HG03196 (cell line): Measurements from ENCODE around the gene SERINC5.
"Not testable (repeated sequence)": the region's sequence is repeated elsewhere in the genome, so short reads cannot be mapped to it uniquely, and the experiment has no call there.

Source experiments
- ATAC-seq: cut with Tn5 transposase; IDR thresholded peaks from one replicate; pipeline ENCODE4 v1.9.1; 2021; ENCODE audit not compliant: unreplicated experiment

Gene SERINC5

GRCh38 chr5:80181618-80182211 is 74.1 kb downstream of the SERINC5 start:
- no peak for ATAC-seq

DNA sequence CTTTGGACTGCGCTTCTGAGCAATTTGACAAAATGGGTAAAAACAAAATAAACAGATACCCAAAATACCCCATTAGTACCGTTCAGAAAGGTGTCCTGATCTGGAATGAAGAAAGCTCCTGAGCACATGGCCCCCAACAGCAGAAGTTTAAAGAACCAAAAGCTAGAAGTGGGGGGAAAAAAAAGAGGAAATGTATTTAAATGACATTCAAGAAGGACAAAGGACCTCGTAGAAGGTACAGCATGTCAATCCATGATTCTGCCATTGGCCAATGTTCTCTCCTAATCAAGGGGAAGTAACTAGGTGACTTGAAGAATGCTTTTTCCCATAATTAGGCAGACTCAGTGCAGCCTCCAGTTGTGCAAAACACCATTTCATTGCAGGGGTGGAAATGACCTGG is 78.6 kb downstream of the SERINC5 start:
- no peak for ATAC-seq

DNA sequence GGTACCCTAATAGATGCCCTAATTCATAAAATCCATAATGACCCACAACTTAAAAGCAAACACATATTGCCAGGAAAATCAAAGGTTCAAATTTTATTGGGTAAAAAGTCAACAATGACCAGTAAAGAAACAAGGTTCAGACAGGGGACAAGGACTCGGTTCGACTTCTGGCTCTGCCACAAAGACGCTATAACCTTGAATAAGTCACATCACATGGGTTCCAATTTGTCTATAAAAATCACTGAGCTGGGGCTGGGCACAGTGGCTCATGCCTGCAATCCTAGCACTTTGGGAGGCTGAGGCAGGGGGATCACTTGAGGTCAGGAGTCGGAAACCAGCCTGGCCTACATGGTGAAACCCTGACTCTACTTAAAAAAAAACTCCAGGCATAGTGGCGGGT is 80.5 kb downstream of the SERINC5 start:
- ATAC-seq = no peak

- ATAC-seq = no peak
These were observed 81.1 kb downstream of the SERINC5 start for GRCh38 chr5:80174790-80175189.

DNA sequence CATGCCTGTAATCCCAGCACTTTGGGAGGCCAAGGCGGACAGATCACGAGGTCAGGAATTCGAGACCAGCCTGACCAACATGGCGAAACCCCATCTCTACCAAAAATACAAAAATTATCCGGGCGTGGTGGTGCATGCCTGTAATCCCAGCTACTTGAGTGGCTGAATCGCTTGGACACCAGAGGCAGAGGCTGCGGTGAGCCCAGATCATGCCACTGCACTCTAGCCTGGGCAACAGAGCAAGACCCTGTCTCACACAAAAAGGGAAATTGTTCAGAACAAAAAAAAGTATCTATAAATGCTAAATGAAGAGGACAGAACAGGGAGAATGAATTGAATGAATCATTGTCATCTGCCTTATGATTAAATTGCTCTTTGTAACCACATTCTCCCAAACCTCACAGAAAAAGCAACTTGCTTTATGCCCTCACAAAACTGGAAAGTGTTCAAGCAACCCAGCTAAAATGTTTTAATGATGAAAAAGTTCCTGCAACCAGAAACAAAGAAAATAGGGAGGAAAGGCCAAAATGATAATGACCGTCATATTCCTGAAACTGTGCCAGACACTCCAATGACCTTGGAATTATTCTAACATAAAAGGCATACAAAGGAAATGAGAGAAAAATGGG is 83.7 kb downstream of the SERINC5 start:
- ATAC-seq = no peak

DNA sequence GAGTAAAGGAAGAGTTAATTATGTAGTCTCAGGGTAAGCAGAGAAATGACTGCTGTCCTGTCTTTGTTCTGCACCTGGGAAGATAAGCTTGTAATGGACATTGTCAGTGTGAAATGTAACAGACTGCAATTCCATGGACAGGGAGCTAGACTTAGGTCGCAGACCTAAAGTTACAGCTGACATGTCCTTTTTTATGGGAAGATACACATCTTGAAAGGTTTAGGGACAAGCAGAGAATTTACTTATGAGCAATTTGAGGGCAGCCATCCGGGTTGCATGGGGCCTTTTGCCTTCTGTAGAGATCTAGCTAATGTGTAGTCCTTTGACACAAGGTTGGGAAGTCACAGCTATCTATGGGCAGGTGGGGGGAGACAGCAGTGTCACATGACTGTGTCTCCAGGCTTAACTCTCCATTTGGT is 85.7 kb downstream of the SERINC5 start:
- no peak for ATAC-seq

GRCh38 chr5:80168388-80169028 is 87.3 kb downstream of the SERINC5 start:
- no peak for ATAC-seq

DNA sequence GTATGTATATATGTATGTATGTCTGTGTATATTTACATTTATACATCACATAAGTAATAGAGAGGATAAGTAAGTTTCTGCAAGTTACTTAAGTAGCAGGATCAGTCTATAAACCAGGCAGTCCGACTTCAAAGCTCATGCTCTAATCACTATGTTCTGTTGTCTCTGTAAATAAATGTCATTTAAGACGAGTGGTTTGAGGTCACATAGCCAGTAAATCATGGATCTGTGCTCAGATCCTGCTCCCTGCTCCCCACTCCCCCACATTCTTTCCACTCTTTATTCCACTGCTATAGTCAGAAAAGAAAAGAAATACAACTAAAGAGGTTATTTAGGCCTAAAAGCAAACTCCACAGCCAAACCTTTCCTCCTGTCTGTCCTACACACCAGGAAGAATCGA is 90.4 kb downstream of the SERINC5 start:
- no peak for ATAC-seq

GRCh38 chr5:80161165-80161564 is 94.7 kb downstream of the SERINC5 start:
- ATAC-seq = no peak

DNA sequence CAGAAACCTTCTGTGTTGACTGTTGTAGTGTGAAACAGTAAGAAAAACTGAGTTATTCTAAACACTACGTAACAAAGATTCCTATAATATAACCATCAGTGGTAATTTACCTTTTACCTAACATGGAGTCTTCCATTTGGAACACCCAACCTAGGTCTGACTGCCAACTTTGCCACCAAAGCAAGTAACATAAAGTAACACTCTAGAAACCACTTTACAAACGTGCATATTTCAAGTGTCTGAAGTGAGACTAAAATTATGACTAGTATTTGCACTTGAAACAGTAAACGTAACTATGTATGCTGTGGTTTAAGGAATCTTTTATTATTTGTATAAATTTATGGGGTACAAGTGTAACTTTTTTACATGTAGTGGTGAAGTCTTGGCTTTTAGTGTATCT is 95.6 kb downstream of the SERINC5 start:
- ATAC-seq = no peak

DNA sequence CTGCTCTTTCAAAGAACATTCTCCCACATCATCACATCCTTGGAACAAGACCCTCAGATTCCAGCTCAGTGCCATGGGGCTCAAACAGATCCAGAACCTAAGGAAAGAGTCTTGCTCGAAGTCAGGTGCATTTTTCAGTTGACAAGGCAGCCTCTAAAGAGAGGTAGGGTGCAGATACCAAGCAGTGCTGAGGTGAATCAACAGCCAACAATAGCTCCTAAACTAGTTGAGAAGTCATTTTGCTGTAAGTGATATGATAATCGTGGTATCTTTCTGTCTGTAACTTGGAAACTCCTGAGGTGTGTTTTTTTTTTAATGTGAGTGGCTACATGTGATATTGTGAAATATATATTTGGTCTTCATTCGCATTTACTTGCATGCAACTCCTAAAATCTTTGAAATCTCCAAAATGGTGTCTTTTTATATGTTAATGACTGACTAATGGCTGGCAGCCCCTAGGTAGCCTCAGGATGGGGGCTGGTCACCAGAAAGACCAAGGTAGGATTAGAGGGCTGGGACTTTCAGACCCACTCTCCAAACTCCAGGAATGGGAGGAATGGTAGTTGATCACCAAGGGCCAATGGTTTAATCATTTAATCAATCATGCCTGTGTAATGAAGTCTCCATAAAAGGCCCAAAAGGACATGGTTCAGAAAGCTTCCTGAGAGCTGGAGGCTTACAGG is 96.6 kb downstream of the SERINC5 start:
- ATAC-seq = no peak

- no peak for ATAC-seq
These were observed 99.7 kb downstream of the SERINC5 start for GRCh38 chr5:80156156-80156555.

DNA sequence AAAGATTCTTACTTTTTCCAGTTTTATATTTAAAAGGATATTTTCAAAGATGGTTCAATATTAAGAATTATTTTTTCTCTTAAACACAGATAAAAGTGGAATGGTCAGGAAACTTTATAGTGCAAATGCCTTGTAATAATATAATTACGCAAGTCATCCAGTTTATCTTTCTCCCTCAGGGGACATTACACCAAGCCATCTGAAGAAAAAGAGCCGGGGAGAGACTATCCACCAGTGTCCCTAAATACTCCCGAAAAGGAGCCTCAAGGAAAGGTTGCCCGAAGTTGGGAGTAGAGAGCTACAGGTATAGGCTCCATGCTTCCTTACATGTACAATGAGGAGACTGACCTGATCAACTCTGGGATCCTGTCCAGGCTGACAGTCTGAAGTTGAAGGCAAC is 101.1 kb downstream of the SERINC5 start:
- ATAC-seq = no peak

GRCh38 chr5:80154289-80154688 is 101.6 kb downstream of the SERINC5 start:
- not testable (repeated sequence) for ATAC-seq

GRCh38 chr5:80153586-80154126 is 102.2 kb downstream of the SERINC5 start:
- ATAC-seq = no peak

- ATAC-seq = no peak
These were observed 103.1 kb downstream of the SERINC5 start for GRCh38 chr5:80152778-80153177.

GRCh38 chr5:80151890-80152289 is 104.0 kb downstream of the SERINC5 start:
- ATAC-seq = no peak

GRCh38 chr5:80150731-80151130 is 105.1 kb downstream of the SERINC5 start:
- no peak for ATAC-seq

GRCh38 chr5:80149161-80149609 is 106.7 kb downstream of the SERINC5 start:
- ATAC-seq = no peak

- ATAC-seq = no peak
These were observed 108.6 kb downstream of the SERINC5 start for GRCh38 chr5:80147119-80147815.

GRCh38 chr5:80146046-80146445 is 109.8 kb downstream of the SERINC5 start:
- no peak for ATAC-seq
